Activated CD8-positive, alpha-beta T cell treated with anti-CD3 and anti-CD28 coated beads for 36 hours (primary cell): ENCODE results near the gene CDC23. TPM values are rescaled to one million over a fixed set of nuclear protein-coding genes. Genes with fewer than 3 reads are reported as not detected.

ENCODE experiments used
- ATAC-seq: fragments of 200-7000 bp; cut with Tn5 transposase; one replicate; pipeline ENCODE4 v1.10.0; 2021; ENCODE audit warnings: mild to moderate bottlenecking, moderate library complexity
- CTCF ChIA-PET: fragments of 350-600 bp; sonication (Branson Sonifier 250); formaldehyde crosslinking; loops from one replicate; lab custom pipeline; 2021; ENCODE audit warnings: antibody characterized with exemption; lab: Charles Lee
- POLR2A ChIA-PET: fragments of 350-600 bp; sonication (Branson Sonifier 250); formaldehyde crosslinking; loops from one replicate; lab custom pipeline; 2021; ENCODE audit warnings: antibody characterized with exemption; lab: Charles Lee
- DNase-seq: peaks from one replicate; pipeline ENCODE4 v3.0.0-alpha.2; 2020
- H3K27ac Mint-ChIP-seq: one replicate; pipeline ENCODE4 v1.8.0; 2021; ENCODE audit warnings: mild to moderate bottlenecking, mixed read lengths
- H3K27me3 Mint-ChIP-seq: one replicate; pipeline ENCODE4 v1.8.0; 2021; ENCODE audit warnings: mixed read lengths
- H3K36me3 Mint-ChIP-seq: one replicate; pipeline ENCODE4 v1.8.0; 2021; ENCODE audit warnings: low read depth, mixed read lengths
- H3K4me1 Mint-ChIP-seq: one replicate; pipeline ENCODE4 v1.8.0; 2021; ENCODE audit warnings: low read depth, mixed read lengths
- H3K4me3 Mint-ChIP-seq: one replicate; pipeline ENCODE4 v1.8.0; 2021; ENCODE audit warnings: mild to moderate bottlenecking, moderate library complexity, mixed read lengths
- H3K9me3 Mint-ChIP-seq: one replicate; pipeline ENCODE4 v1.8.0; 2021; ENCODE audit warnings: mixed read lengths
- CTCF ChIP-seq: fragments of 200-600 bp; IDR thresholded peaks from one replicate; pipeline ENCODE4 v1.8.0; 2022; ENCODE audit warnings: antibody characterized with exemption, mild to moderate bottlenecking
- intact Hi-C: fragments of 100-400 bp; cut with micrococcal nuclease; formaldehyde crosslinking; loops from one replicate; pipeline ENCODE4 v1.10.0; 2022
- total RNA-seq, 2 experiments: library from RNA; stranded (reverse); gene quantifications; one replicate each; pipeline ENCODE4 v1.2.3, GENCODE V29; 2021

CDC23 gene
- total RNA-seq, 2 experiments from 2014 or later = 40.4 to 43.8 TPM

GRCh38 chr5:138230261-138230660 is 17.1 kb upstream of the CDC23 start:
- no peaks in the 10 kb centered on the region for H3K36me3 Mint-ChIP-seq
- H3K27ac Mint-ChIP-seq = no peak overlapping the region
- H3K4me1 Mint-ChIP-seq = no peaks in the 10 kb centered on the region
- DNase-seq (no peak), ATAC-seq (no peak)
- intact Hi-C loops = no loop called here
- H3K4me3 Mint-ChIP-seq = no peak overlapping the region
- no peak for TF ChIP-seq CTCF
- H3K27me3 Mint-ChIP-seq = peaks cover 7% of the 10 kb centered on the region
- POLR2A ChIA-PET = interaction anchor here (0.7 kb wide), 1 partner anchor 315 kb away, joined by 4 read pairs; no protein-coding TSS in a partner anchor
- H3K9me3 Mint-ChIP-seq = peaks cover 6% of the 10 kb centered on the region
- CTCF ChIA-PET = interaction anchor here (0.6 to 1.1 kb wide), 2 partner anchors 10 to 50 kb away, joined by 3 read pairs; no protein-coding TSS in a partner anchor

- no peak for ATAC-seq
- Mint-ChIP-seq H3K36me3 (no peaks in the 10 kb centered on the region), H3K27ac (no peak overlapping the region), H3K4me3 (no peak overlapping the region), H3K9me3 (peaks cover 6% of the 10 kb centered on the region), H3K4me1 (no peaks in the 10 kb centered on the region), H3K27me3 (peaks cover 7% of the 10 kb centered on the region)
- DNase-seq = no peak
- ChIA-PET POLR2A (no interaction called here), CTCF (interaction anchor here (1.1 kb wide), 1 partner anchor 49 kb away, joined by 3 read pairs; no protein-coding TSS in a partner anchor)
- no peak for TF ChIP-seq CTCF
- intact Hi-C loops = no loop called here
Observed at GRCh38 chr5:138229387-138229786, 16.3 kb upstream of the CDC23 start.

- Mint-ChIP-seq H3K27ac (no peak overlapping the region), H3K4me1 (no peaks in the 10 kb centered on the region)
- intact Hi-C loops = no loop called here
Observed at GRCh38 chr5:138226910-138227309, 13.8 kb upstream of the CDC23 start.

GRCh38 chr5:138224712-138225111 is 11.6 kb upstream of the CDC23 start:
- peaks cover 6% of the 10 kb centered on the region for H3K9me3 Mint-ChIP-seq
- no peak overlapping the region for H3K27ac Mint-ChIP-seq
- no peak for ATAC-seq
- ChIA-PET CTCF (interaction anchor here (0.9 to 2.1 kb wide), 3 partner anchors 12 to 34 kb away, joined by 3 to 5 read pairs (median 3); partner anchors contain the start of gene CDC23), POLR2A (no interaction called here)
- H3K36me3 Mint-ChIP-seq = no peaks in the 10 kb centered on the region
- no peak for TF ChIP-seq CTCF
- no peak for DNase-seq
- intact Hi-C loops = loop anchor here (5.0 kb wide), 1 partner anchor 58 kb away; no protein-coding TSS in a partner anchor
- H3K4me1 Mint-ChIP-seq = no peaks in the 10 kb centered on the region
- H3K4me3 Mint-ChIP-seq = no peak overlapping the region
- peaks cover 11% of the 10 kb centered on the region for H3K27me3 Mint-ChIP-seq

More at GRCh38 chr5:138226910-138227309, 13.8 kb upstream of the CDC23 start:
- TF ChIP-seq CTCF = no peak
- ATAC-seq = no peak
- Mint-ChIP-seq H3K4me3 (no peak overlapping the region), H3K9me3 (peaks cover 6% of the 10 kb centered on the region), H3K27me3 (peaks cover 10% of the 10 kb centered on the region), H3K36me3 (no peaks in the 10 kb centered on the region)
- CTCF ChIA-PET = no interaction called here
- no peak for DNase-seq
- POLR2A ChIA-PET = no interaction called here

- Mint-ChIP-seq H3K36me3 (no peaks in the 10 kb centered on the region), H3K27ac (no peak overlapping the region), H3K27me3 (peaks cover 11% of the 10 kb centered on the region), H3K4me3 (no peak overlapping the region), H3K9me3 (peaks cover 6% of the 10 kb centered on the region), H3K4me1 (no peaks in the 10 kb centered on the region)
- no peak for TF ChIP-seq CTCF
- POLR2A ChIA-PET = interaction anchor here (1.4 kb wide), 1 partner anchor 17 kb away, joined by 3 read pairs; no protein-coding TSS in a partner anchor
- intact Hi-C loops = loop anchor here (5.0 kb wide), 1 partner anchor 59 kb away; no protein-coding TSS in a partner anchor
- CTCF ChIA-PET = interaction anchor here (0.7 to 2.2 kb wide), 16 partner anchors 8 to 226 kb away, joined by 3 to 14 read pairs (median 4); partner anchors contain the start of genes CDC23, CDC25C and KDM3B
- no peak for DNase-seq
- ATAC-seq = no peak
Observed at GRCh38 chr5:138223532-138223931, 10.4 kb upstream of the CDC23 start.
